Testis (tissue), 3 donors: Measurements from ENCODE around the gene LYSMD1. TPM values are rescaled to one million over a fixed set of nuclear protein-coding genes. Genes with fewer than 3 reads are reported as not detected.
A peak's percentile ranks its signal among the peaks of the same experiment; 100 is the strongest.

Experiments used
- DNase-seq: peaks from one replicate; pipeline ENCODE4 v3.0.0-alpha.2; 2019
- H3K27ac ChIP-seq, 2 donors: fragments of 200-600 bp; sonication (generic); one replicate each; pipeline ENCODE4 v1.5.1; 2019
- H3K27me3 ChIP-seq: fragments of 200-600 bp; sonication (generic); one replicate; pipeline ENCODE4 v1.5.1; 2019
- H3K36me3 ChIP-seq: fragments of 200-600 bp; sonication (generic); one replicate; pipeline ENCODE4 v1.5.1; 2017; ENCODE audit warnings: low read depth; ENCODE audit errors: missing control alignments
- H3K4me1 ChIP-seq: fragments of 200-600 bp; sonication (generic); one replicate; pipeline ENCODE4 v1.5.1; 2019
- H3K4me3 ChIP-seq, 2 donors: fragments of 200-600 bp; sonication (generic); one replicate each; pipeline ENCODE4 v1.5.1; 2017 to 2019
- H3K9me3 ChIP-seq: fragments of 200-600 bp; sonication (generic); one replicate; pipeline ENCODE4 v1.5.1; 2017
- CTCF ChIP-seq, 3 experiments: fragments of 450-650 bp in 2 of 3; fragments of 200-600 bp in 1 of 3; sonication (generic) in 1 of 3; IDR thresholded peaks; one replicate each; pipeline ENCODE4 v1.5.1; 2016 to 2019; ENCODE audit warnings: antibody characterized with exemption in 3 of 3, mild to moderate bottlenecking in 2 of 3, moderate library complexity in 1 of 3
- POLR2A ChIP-seq: fragments of 450-650 bp; IDR thresholded peaks from one replicate; pipeline ENCODE4 v1.6.1; 2017; ENCODE audit warnings: antibody characterized with exemption, mild to moderate bottlenecking, moderate library complexity
- WGBS, 2 donors: methylation state at CpG; one replicate each; pipeline ENCODE4 v1.1.5; 2018; 5-methylcytosine and 5-hydroxymethylcytosine counted together
- intact Hi-C: fragments of 100-400 bp; cut with DNase I; formaldehyde crosslinking; loops from one replicate; pipeline ENCODE4 v1.15.1; 2023; ENCODE audit warnings: low total_unique reads
- polyA plus RNA-seq: library from polyadenylated mRNA; stranded (reverse); fragments of 350-450 nt; fragmentation: Illumina TruSeq; extraction: RNeasy Lipid Tissue Mini Kit (QIAGEN cat#74804); gene quantifications from one replicate; pipeline ENCODE4 v1.2.3, GENCODE V29; 2014; ENCODE audit warnings: low read depth, low replicate concordance; ENCODE audit not compliant: insufficient read depth
- total RNA-seq, 2 donors: library from RNA; depleted of rRNA; stranded (reverse); fragments of >200 nt; gene quantifications; one replicate each; pipeline ENCODE4 v1.2.3, GENCODE V29; 2016

Gene LYSMD1
- total and polyA plus RNA-seq, 3 donors from 2014 or later = 9.5 to 17.0 (median 14.9) TPM

- Histone ChIP-seq H3K27me3 (no peaks in the 10 kb centered on the region), H3K4me1 (peaks cover 46% of the 10 kb centered on the region), H3K36me3 (no peaks in the 10 kb centered on the region), H3K27ac (peak overlapping the region; percentile 66 to 85), H3K9me3 (no peaks in the 10 kb centered on the region), H3K4me3 (peak overlapping the region in 1 of 2 donors; percentile 93)
- TF ChIP-seq POLR2A (no peak), CTCF (IDR thresholded peaks at IDR 0.05) (no peak)
- intact Hi-C loops = no loop called here
- 63 to 74% methylated on average over 2 of the region's 2 CpGs for WGBS, 2 donors
- no peak for DNase-seq
Observed at GRCh38 chr1:151147665-151148064, 18.0 kb downstream of the LYSMD1 start.

- TF ChIP-seq POLR2A = no peak
- no peak for TF ChIP-seq CTCF (IDR thresholded peaks at IDR 0.05)
- no peaks in the 10 kb centered on the region for H3K36me3 ChIP-seq
- no peak for DNase-seq
- no peaks in the 10 kb centered on the region for H3K9me3 ChIP-seq
- peak overlapping the region; percentile 66 to 85 for H3K27ac ChIP-seq
- H3K4me3 ChIP-seq = peak overlapping the region; percentile 86 to 93
- WGBS, 2 donors = 4 to 7% methylated on average over 7 of the region's 7 CpGs
- no peaks in the 10 kb centered on the region for H3K27me3 ChIP-seq
- peaks cover 46% of the 10 kb centered on the region for H3K4me1 ChIP-seq
- intact Hi-C loops = no loop called here
Observed at GRCh38 chr1:151147132-151147503, 18.6 kb downstream of the LYSMD1 start.

- peak; percentile 97 for DNase-seq
- Histone ChIP-seq H3K27me3 (no peaks in the 10 kb centered on the region), H3K27ac (peak within 1 kb of the TSS; percentile 66 to 85), H3K4me3 (peak within 1 kb of the TSS; percentile 86 to 93), H3K36me3 (no peaks in the 10 kb centered on the region), H3K4me1 (peaks cover 46% of the 10 kb centered on the region), H3K9me3 (no peaks in the 10 kb centered on the region)
- WGBS, 2 donors = 0 to 1% methylated on average over 10 to 60 of the region's 61 CpGs
- TF ChIP-seq CTCF (IDR thresholded peaks at IDR 0.05) (no peak), POLR2A (peak; percentile 68)
- intact Hi-C loops = no loop called here
Observed at GRCh38 chr1:151146412-151147131, 19.1 kb downstream of the LYSMD1 start, which contains the start of gene SEMA6C. Gene SEMA6C, minus strand, starts transcription at chr1:151146631. Its CDS starts 4,010 bp downstream, at chr1:151142621.

- Histone ChIP-seq H3K27ac (peak overlapping the region; percentile 66 to 83), H3K9me3 (no peaks in the 10 kb centered on the region), H3K4me1 (peaks cover 46% of the 10 kb centered on the region), H3K36me3 (no peaks in the 10 kb centered on the region), H3K27me3 (no peaks in the 10 kb centered on the region), H3K4me3 (peak overlapping the region; percentile 86 to 93)
- no peak for DNase-seq
- TF ChIP-seq CTCF (IDR thresholded peaks at IDR 0.05) = no peak
- no peak for TF ChIP-seq POLR2A
- intact Hi-C loops = no loop called here
- 0% methylated on average over 12 to 26 of the region's 26 CpGs for WGBS, 2 donors
Observed at GRCh38 chr1:151146072-151146411, 19.7 kb downstream of the LYSMD1 start.
